Neural progenitor cell (in vitro differentiated cells): ENCODE measurements around the gene BSN. TPM values are rescaled to one million over a fixed set of nuclear protein-coding genes. Genes with fewer than 3 reads are reported as not detected.
"Not testable (repeated sequence)": the region's sequence is repeated elsewhere in the genome, so short reads cannot be mapped to it uniquely, and the experiment has no call there.

Experiments used
- DNase-seq: peaks from one replicate; pipeline ENCODE4 v3.0.0-alpha.2; 2016; ENCODE audit warnings: low spot score
- H2AFZ ChIP-seq: fragments of 200-600 bp; sonication (generic); replicated peaks from 2 replicates; pipeline ENCODE4 v1.6.1; 2016; ENCODE audit warnings: antibody characterized with exemption
- H3F3A ChIP-seq: fragments of 200-600 bp; sonication (generic); 2 replicates; pipeline ENCODE4 v1.6.1; 2016; ENCODE audit warnings: antibody characterized with exemption, low read depth
- H3K27ac ChIP-seq: fragments of 200-600 bp; sonication (generic); 2 replicates; pipeline ENCODE4 v1.5.1; 2016; ENCODE audit warnings: mild to moderate bottlenecking
- H3K27me3 ChIP-seq: fragments of 200-600 bp; sonication (generic); 2 replicates; pipeline ENCODE4 v1.6.1; 2016; ENCODE audit warnings: mild to moderate bottlenecking, moderate library complexity
- H3K36me3 ChIP-seq: fragments of 200-600 bp; sonication (generic); 2 replicates; pipeline ENCODE4 v1.5.1; 2016
- H3K4me1 ChIP-seq: fragments of 200-600 bp; sonication (generic); 2 replicates; pipeline ENCODE4 v1.6.1; 2016; ENCODE audit warnings: mixed run types
- H3K4me2 ChIP-seq: fragments of 200-600 bp; sonication (generic); 2 replicates; pipeline ENCODE4 v1.6.1; 2016
- H3K4me3 ChIP-seq: fragments of 200-600 bp; sonication (generic); 2 replicates; pipeline ENCODE4 v1.5.1; 2016
- H3K79me2 ChIP-seq: fragments of 200-600 bp; sonication (generic); 2 replicates; pipeline ENCODE4 v1.6.1; 2016; ENCODE audit warnings: low read depth
- H3K9ac ChIP-seq: fragments of 200-600 bp; sonication (generic); 2 replicates; pipeline ENCODE4 v1.6.1; 2016
- H3K9me3 ChIP-seq: fragments of 200-600 bp; sonication (generic); 2 replicates; pipeline ENCODE4 v1.5.1; 2016; ENCODE audit warnings: low read depth
- H4K20me1 ChIP-seq: fragments of 200-600 bp; sonication (generic); 2 replicates; pipeline ENCODE4 v1.6.1; 2016; ENCODE audit warnings: low read depth
- H3K27ac Mint-ChIP-seq: 3 replicates; pipeline ENCODE4 v1.8.0; 2021; ENCODE audit warnings: mixed read lengths
- H3K27me3 Mint-ChIP-seq: 2 replicates; pipeline ENCODE4 v1.8.0; 2022; ENCODE audit warnings: low read depth, mild to moderate bottlenecking, inconsistent platforms, moderate library complexity, mixed read lengths; ENCODE audit not compliant: insufficient read depth
- H3K36me3 Mint-ChIP-seq: 3 replicates; pipeline ENCODE4 v1.8.0; 2021; ENCODE audit warnings: mixed read lengths
- H3K4me1 Mint-ChIP-seq: 3 replicates; pipeline ENCODE4 v1.8.0; 2021; ENCODE audit warnings: mixed read lengths
- H3K4me3 Mint-ChIP-seq: 3 replicates; pipeline ENCODE4 v1.8.0; 2021; ENCODE audit warnings: mild to moderate bottlenecking, moderate library complexity, mixed read lengths
- H3K9me3 Mint-ChIP-seq: 3 replicates; pipeline ENCODE4 v1.8.0; 2020; ENCODE audit warnings: mixed read lengths
- EZH2 ChIP-seq: fragments of 200-600 bp; sonication (generic); IDR thresholded peaks from 2 replicates; pipeline ENCODE4 v1.6.1; 2017; ENCODE audit warnings: antibody characterized with exemption, mild to moderate bottlenecking, moderate library complexity
- EZH2phosphoT487 ChIP-seq: fragments of 200-600 bp; sonication (generic); IDR thresholded peaks from 2 replicates; pipeline ENCODE4 v1.6.1; 2017; ENCODE audit warnings: antibody characterized with exemption
- total RNA-seq: library from RNA; depleted of rRNA; stranded (reverse); fragments of >200 nt; gene quantifications from 2 replicates; pipeline ENCODE4 v1.2.3, GENCODE V29; 2015; ENCODE audit warnings: low replicate concordance
- TF ChIP-seq, protein P1 (sequence below): fragments of 200-600 bp; sonication (generic); IDR thresholded peaks from 2 replicates; pipeline ENCODE4 v1.5.1; 2017; ENCODE audit warnings: antibody characterized with exemption, mild to moderate bottlenecking

Gene BSN
- total RNA-seq, 1 donor from 2014 or later, result 0.17 TPM

DNA sequence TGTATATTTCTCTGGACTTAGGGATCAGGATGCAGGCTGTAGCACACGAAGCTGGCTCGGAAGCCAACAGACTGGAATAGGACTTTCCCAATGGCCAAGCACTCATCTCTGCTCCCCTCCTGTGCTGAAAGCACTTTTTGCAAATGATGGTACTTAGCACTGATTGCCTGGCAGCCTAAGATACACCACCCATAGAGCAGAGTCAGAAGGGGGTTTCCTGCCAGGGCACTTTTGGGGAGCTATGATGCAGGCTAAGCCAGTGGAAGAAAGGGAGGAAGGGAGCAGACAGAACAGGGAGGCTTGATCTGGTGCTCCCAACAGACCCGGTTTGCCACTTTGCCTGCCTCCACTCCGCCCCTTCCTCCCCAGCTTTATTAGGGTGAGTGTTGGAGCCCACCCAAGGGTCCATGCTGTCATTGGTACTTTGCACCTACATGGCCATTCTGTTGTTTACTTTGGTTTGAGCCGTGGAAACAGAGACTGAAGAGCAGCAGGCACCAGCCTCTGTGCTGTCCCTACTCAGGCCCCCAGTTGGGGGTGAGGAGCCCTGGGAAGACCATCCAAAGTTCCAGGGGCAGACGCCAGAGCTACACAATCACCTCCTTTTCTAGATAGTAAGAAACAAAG is 15.9 kb downstream of the BSN start:
- Histone ChIP-seq H3K9me3 (no peaks in the 10 kb centered on the region), H3K27ac (no peak overlapping the region), H3F3A (no peaks in the 10 kb centered on the region), H4K20me1 (no peaks in the 10 kb centered on the region), H3K36me3 (no peaks in the 10 kb centered on the region), H3K79me2 (no peaks in the 10 kb centered on the region), H3K27me3 (no peaks in the 10 kb centered on the region), H3K9ac (no peak overlapping the region), H3K4me2 (no peak overlapping the region), H3K4me1 (no peaks in the 10 kb centered on the region), H3K4me3 (no peak overlapping the region), H2AFZ (no peak overlapping the region)
- no peak for DNase-seq
- no peak overlapping the region for H3K27ac Mint-ChIP-seq
- peaks cover 7% of the 10 kb centered on the region for H3K27me3 Mint-ChIP-seq
- H3K4me1 Mint-ChIP-seq, result peaks cover 5% of the 10 kb centered on the region
- no peak overlapping the region for H3K4me3 Mint-ChIP-seq
- H3K36me3 Mint-ChIP-seq, result no peaks in the 10 kb centered on the region
- no peaks in the 10 kb centered on the region for H3K9me3 Mint-ChIP-seq
- TF ChIP-seq, protein P1, sequence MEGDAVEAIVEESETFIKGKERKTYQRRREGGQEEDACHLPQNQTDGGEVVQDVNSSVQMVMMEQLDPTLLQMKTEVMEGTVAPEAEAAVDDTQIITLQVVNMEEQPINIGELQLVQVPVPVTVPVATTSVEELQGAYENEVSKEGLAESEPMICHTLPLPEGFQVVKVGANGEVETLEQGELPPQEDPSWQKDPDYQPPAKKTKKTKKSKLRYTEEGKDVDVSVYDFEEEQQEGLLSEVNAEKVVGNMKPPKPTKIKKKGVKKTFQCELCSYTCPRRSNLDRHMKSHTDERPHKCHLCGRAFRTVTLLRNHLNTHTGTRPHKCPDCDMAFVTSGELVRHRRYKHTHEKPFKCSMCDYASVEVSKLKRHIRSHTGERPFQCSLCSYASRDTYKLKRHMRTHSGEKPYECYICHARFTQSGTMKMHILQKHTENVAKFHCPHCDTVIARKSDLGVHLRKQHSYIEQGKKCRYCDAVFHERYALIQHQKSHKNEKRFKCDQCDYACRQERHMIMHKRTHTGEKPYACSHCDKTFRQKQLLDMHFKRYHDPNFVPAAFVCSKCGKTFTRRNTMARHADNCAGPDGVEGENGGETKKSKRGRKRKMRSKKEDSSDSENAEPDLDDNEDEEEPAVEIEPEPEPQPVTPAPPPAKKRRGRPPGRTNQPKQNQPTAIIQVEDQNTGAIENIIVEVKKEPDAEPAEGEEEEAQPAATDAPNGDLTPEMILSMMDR, result no peak
- TF ChIP-seq EZH2 (no peak), EZH2phosphoT487 (no peak)

DNA sequence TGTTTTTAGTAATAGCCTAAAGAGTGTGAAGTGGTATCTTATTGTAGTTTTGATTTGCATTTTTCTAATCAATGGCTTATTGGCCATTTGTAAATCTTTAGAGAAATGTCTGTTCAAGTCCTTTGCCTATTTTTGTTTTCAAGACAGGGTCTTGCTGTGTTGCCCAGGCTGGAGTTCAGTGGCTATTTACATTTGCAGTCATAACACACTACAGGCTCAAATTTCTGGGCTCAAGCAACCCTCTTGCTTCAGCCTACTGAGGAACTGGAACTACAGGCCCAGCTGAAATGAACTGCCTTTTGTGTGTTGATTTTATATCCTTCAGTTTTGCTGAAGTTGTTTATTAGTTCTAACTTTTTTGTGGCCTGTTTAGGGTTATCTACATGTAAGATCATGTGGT is 27.9 kb downstream of the BSN start:
- Mint-ChIP-seq H3K4me3 (no peak overlapping the region), H3K27ac (no peak overlapping the region), H3K9me3 (no peaks in the 10 kb centered on the region), H3K4me1 (no peaks in the 10 kb centered on the region), H3K27me3 (peaks cover 2% of the 10 kb centered on the region), H3K36me3 (peaks cover 6% of the 10 kb centered on the region)
- Histone ChIP-seq H3K9ac (no peak overlapping the region), H3K4me3 (no peak overlapping the region), H3K4me1 (no peaks in the 10 kb centered on the region), H3K36me3 (no peaks in the 10 kb centered on the region), H3K79me2 (no peaks in the 10 kb centered on the region), H3F3A (no peaks in the 10 kb centered on the region), H3K27me3 (no peaks in the 10 kb centered on the region), H3K27ac (no peak overlapping the region), H2AFZ (no peak overlapping the region), H3K4me2 (no peak overlapping the region), H3K9me3 (no peaks in the 10 kb centered on the region), H4K20me1 (no peaks in the 10 kb centered on the region)
- TF ChIP-seq, protein P1, result no peak
- TF ChIP-seq EZH2 (no peak), EZH2phosphoT487 (no peak)
- no peak for DNase-seq

DNA sequence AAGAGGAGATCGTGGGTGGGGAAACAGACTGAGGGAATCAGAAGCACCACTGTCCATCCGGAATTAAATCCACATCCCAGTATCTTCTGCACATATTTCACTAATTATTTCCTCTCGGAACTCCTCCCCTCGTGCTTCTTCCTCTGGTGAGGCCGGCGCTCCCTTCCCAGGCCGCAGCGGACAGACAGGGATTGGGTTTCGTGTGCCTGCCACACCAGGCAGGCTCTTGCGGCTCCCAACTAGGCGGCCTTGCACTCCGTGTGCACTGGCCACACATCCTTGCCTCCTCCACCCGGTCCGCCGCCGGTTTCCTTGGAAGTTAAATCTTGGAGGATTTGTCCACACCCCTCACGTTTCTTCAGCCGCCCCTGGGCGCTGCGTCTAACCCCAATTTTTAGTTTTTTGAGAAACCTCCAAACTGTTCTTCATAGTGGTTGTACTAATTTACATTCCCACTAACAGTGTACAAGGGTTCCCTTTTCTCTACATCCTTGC is 31.0 kb downstream of the BSN start:
- not testable (repeated sequence) for H3K36me3 Mint-ChIP-seq, H3K4me3 ChIP-seq, H3K9me3 Mint-ChIP-seq, H3K27ac ChIP-seq, H3K36me3 ChIP-seq, H3K4me1 Mint-ChIP-seq, H3K79me2 ChIP-seq, H3F3A ChIP-seq, H3K4me1 ChIP-seq, H3K4me2 ChIP-seq, H3K27me3 ChIP-seq, H3K27me3 Mint-ChIP-seq, H4K20me1 ChIP-seq, H3K9me3 ChIP-seq, H2AFZ ChIP-seq, DNase-seq, H3K4me3 Mint-ChIP-seq, H3K9ac ChIP-seq, H3K27ac Mint-ChIP-seq

DNA sequence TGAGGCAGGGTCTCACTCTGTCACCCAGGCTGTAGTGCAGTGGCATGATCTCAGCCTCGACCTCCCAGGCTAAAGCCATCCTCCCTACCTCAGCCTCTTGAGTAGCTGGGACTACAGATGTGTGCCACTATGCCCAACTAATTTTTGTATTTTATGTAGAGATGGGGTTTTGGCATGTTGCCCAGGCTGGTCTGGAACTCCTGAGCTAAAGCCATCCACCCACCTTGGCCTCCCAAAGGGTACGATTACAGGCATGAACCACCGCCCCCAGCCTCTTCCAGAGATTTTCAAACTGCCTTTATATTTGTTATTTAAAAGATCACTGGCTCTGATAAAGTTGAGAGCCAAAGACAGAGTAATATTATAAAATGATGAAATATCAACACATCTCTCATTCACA is 37.3 kb downstream of the BSN start:
- no peak overlapping the region for H3K4me3 Mint-ChIP-seq
- Histone ChIP-seq H3K79me2 (no peaks in the 10 kb centered on the region), H3K9me3 (no peaks in the 10 kb centered on the region), H3K27me3 (no peaks in the 10 kb centered on the region), H3K4me2 (no peak overlapping the region), H4K20me1 (no peaks in the 10 kb centered on the region), H2AFZ (no peak overlapping the region), H3K4me3 (no peak overlapping the region), H3K9ac (no peak overlapping the region), H3F3A (no peaks in the 10 kb centered on the region), H3K27ac (no peak overlapping the region), H3K4me1 (no peaks in the 10 kb centered on the region), H3K36me3 (no peaks in the 10 kb centered on the region)
- peaks cover 12% of the 10 kb centered on the region for H3K9me3 Mint-ChIP-seq
- no peak for DNase-seq
- peaks cover 1% of the 10 kb centered on the region for H3K36me3 Mint-ChIP-seq
- H3K4me1 Mint-ChIP-seq, result no peaks in the 10 kb centered on the region
- TF ChIP-seq EZH2phosphoT487 (no peak), EZH2 (no peak)
- TF ChIP-seq, protein P1, result no peak
- H3K27ac Mint-ChIP-seq, result no peak overlapping the region
- H3K27me3 Mint-ChIP-seq, result no peaks in the 10 kb centered on the region
